Spinal cord (tissue), 10 donors: ENCODE results near the gene ZNF92. TPM values are rescaled to one million over a fixed set of nuclear protein-coding genes. Genes with fewer than 3 reads are reported as not detected.
"Not testable (repeated sequence)": the region's sequence is repeated elsewhere in the genome, so short reads cannot be mapped to it uniquely, and the experiment has no call there.

Experiments used
- DNase-seq, 6 donors: peaks; one replicate each; pipeline versions ENCODE4 v3.0.0 to v3.0.0-alpha.2; 2013 to 2015; ENCODE audit warnings: low spot score in 6 of 6, low read depth in 4 of 6
- H3K27ac ChIP-seq: one replicate; pipeline ENCODE4 v1.5.1; 2013; ENCODE audit warnings: low read depth, low read length, control low read depth
- H3K27me3 ChIP-seq: one replicate; pipeline ENCODE4 v1.6.1; 2013; ENCODE audit warnings: low read length; ENCODE audit not compliant: control insufficient read depth, insufficient read depth
- H3K36me3 ChIP-seq: one replicate; pipeline ENCODE4 v1.6.1; 2013; ENCODE audit warnings: low read length; ENCODE audit not compliant: control insufficient read depth, insufficient read depth
- H3K4me1 ChIP-seq: one replicate; pipeline ENCODE4 v1.6.1; 2013; ENCODE audit warnings: low read length; ENCODE audit not compliant: control insufficient read depth, insufficient read depth
- H3K4me3 ChIP-seq: one replicate; pipeline ENCODE4 v1.5.1; 2013; ENCODE audit warnings: low read depth, low read length, control low read depth
- H3K9me3 ChIP-seq: one replicate; pipeline ENCODE4 v1.6.1; 2013; ENCODE audit warnings: low read length; ENCODE audit not compliant: control insufficient read depth, insufficient read depth
- WGBS: methylation state at CpG from one replicate; pipeline ENCODE4 v1.1.5; 2013; ENCODE audit warnings: missing lambda C conversion rate; ENCODE audit not compliant: insufficient coverage; 5-methylcytosine and 5-hydroxymethylcytosine counted together
- polyA plus RNA-seq, 2 donors: library from polyadenylated mRNA; unstranded; fragments of 120-200 nt; gene quantifications; one replicate each; pipeline ENCODE4 v1.2.1, GENCODE V29; 2013; ENCODE audit not compliant: insufficient read length in 2 of 2
- total RNA-seq, 2 donors: library from RNA; depleted of rRNA in 1 of 2; stranded (reverse); fragments of 120-200 nt in 1 of 2; fragments of >200 nt in 1 of 2; gene quantifications; one replicate each; pipeline versions ENCODE4 v1.2.3 to v1.2.4, GENCODE V29; 2013 to 2014
- donor health status: healthy.

Gene ZNF92
- total and polyA plus RNA-seq, 4 donors: 15.2 to 30.8 (median 23.7) TPM

DNA sequence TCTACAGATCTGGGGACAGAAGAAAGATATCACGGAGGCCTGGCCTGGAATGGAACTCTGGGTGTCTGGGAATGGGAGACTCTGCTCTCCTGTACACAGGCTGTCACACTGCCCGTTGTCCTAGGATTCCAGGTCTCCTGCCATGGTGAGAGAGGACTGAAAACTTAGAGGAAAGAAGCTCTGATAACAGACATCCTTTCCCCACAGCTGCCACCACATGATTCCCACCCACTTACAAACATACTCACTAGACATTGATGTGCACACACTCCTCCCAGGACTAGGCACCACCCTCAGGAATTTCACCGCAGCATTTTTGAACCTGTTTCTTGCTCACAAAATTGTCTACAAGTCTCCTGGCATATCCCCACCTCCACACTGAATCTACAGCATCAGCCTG, 5.7 kb downstream of the ZNF92 start:
- no peak overlapping the region for H3K27ac ChIP-seq
- H3K4me1 ChIP-seq: peaks cover 6% of the 10 kb centered on the region
- no peak overlapping the region for H3K4me3 ChIP-seq
- H3K9me3 ChIP-seq: no peaks in the 10 kb centered on the region
- DNase-seq: no peak
- H3K36me3 ChIP-seq: peaks cover 10% of the 10 kb centered on the region
- WGBS: 91% methylated on average over 3 of the region's 3 CpGs
- no peaks in the 10 kb centered on the region for H3K27me3 ChIP-seq

DNA sequence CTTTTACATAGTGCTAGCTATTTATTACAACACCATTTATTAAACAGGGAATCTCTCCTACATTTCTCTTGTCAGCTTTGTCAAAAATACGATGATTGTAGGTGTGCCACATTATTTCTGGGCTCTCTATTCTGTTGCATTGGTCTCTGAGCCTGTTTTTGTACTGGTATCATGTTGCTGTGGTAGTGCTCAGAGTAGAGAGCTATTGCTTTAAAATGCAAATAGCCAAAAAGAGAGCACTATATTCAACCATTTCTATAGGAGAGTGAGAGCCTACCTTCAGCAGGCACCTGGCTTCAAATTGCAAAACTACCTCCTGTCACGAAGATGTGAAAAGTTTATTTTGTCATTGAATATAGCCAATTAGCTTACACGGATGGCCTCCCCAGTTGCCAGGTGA, 8.1 kb downstream of the ZNF92 start:
- H3K4me1 ChIP-seq: no peaks in the 10 kb centered on the region
- no peaks in the 10 kb centered on the region for H3K9me3 ChIP-seq
- no peak overlapping the region for H3K27ac ChIP-seq
- no peaks in the 10 kb centered on the region for H3K27me3 ChIP-seq
- no peak overlapping the region for H3K4me3 ChIP-seq
- no peak for DNase-seq
- H3K36me3 ChIP-seq: peaks cover 8% of the 10 kb centered on the region
- no CpG with 5 or more reads among the region's 3 CpGs for WGBS

DNA sequence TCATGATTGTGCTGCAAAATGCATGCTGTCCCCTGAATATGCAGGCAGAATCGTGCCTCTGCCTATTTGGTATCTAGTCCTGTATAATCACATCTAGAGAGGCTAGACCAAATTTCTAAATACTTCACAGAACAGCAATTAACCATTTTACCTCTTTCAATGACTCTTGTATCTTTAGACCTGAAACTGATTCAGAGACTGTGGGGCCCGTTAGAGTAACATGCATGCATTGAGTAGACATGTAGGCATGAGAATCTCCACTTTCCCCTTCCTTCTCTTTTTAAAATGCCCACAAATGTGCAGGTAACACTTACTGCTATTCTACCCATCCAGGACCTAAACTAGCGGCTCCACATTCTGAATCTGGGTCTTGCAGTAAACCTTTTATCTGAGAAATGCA, 8.8 kb downstream of the ZNF92 start:
- Histone ChIP-seq H3K4me1 (no peaks in the 10 kb centered on the region), H3K9me3 (no peaks in the 10 kb centered on the region), H3K27ac (no peak overlapping the region), H3K27me3 (no peaks in the 10 kb centered on the region), H3K4me3 (no peak overlapping the region), H3K36me3 (peaks cover 8% of the 10 kb centered on the region)
- no peak for DNase-seq
- WGBS: 63% methylated on average over 2 of the region's 3 CpGs

DNA sequence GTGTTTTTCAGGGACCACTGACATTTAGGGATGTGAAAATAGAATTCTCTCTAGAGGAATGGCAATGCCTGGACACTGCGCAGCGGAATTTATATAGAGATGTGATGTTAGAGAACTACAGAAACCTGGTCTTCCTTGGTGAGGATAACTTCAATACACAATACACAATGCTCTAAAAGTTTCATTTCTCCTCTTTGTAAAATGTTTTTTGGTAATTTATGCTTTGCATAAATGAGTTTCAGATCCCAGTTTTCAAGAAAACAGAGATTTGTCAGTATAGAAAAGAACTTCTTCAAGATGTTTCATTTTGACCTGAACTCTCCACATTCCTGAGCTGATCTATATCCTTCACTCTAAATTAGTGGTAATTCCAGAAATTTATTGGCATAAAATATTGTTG, 14.2 kb downstream of the ZNF92 start:
- Histone ChIP-seq H3K36me3 (peaks cover 11% of the 10 kb centered on the region), H3K4me3 (no peak overlapping the region), H3K9me3 (no peaks in the 10 kb centered on the region), H3K27ac (no peak overlapping the region), H3K27me3 (no peaks in the 10 kb centered on the region), H3K4me1 (no peaks in the 10 kb centered on the region)
- no peak for DNase-seq
- WGBS: no CpG with 5 or more reads among the region's 2 CpGs

DNA sequence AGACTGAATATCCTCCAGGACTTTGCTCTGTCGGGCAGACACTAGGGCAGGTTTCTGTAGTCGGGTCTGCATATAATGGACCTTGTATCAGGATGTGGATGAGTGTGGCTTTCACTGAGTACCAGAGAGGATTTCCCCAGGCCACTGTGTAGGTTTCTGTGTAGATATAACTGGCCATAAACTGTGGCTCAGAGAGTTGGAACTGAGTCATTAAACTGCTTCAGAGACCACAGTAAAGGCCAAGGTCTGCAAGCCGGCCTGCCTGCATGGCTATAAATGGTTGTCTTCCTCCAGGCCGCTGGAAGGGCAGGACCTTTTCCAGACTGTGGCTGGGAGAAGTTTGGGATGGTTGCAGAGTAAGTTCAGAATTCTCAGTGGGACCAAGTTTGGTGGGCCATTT, 16.9 kb downstream of the ZNF92 start:
- no peaks in the 10 kb centered on the region for H3K9me3 ChIP-seq
- no peak for DNase-seq
- 88% methylated on average over 4 of the region's 4 CpGs for WGBS
- no peaks in the 10 kb centered on the region for H3K27me3 ChIP-seq
- no peak overlapping the region for H3K27ac ChIP-seq
- no peaks in the 10 kb centered on the region for H3K4me1 ChIP-seq
- peaks cover 11% of the 10 kb centered on the region for H3K36me3 ChIP-seq
- no peak overlapping the region for H3K4me3 ChIP-seq

DNA sequence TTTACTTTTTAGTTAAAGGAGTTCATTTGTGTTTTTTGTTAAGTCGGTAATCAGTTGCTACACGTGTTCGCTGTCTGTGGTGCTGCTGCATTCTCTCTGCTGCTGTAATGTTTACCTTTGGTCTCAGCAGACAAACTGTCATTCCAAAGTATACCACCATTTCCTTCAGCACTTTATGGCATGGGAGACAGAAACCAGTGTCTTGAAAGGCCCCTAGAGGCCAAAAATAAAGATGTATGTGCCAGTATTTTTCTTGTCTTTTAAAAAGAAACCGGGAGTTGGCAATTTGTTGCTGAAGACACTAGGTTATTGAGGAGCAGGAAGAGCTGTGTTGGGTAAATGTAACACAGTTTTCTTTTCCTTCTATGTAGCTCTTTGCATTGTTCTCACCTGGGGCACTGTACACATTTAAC, 24.1 kb downstream of the ZNF92 start:
- WGBS: no CpG with 5 or more reads among the region's 4 CpGs
- Histone ChIP-seq H3K4me3 (no peak overlapping the region), H3K4me1 (no peaks in the 10 kb centered on the region), H3K27me3 (no peaks in the 10 kb centered on the region), H3K27ac (no peak overlapping the region), H3K36me3 (peaks cover 5% of the 10 kb centered on the region), H3K9me3 (no peaks in the 10 kb centered on the region)
- peak in 1 of 6 donors; percentile 5 for DNase-seq

DNA sequence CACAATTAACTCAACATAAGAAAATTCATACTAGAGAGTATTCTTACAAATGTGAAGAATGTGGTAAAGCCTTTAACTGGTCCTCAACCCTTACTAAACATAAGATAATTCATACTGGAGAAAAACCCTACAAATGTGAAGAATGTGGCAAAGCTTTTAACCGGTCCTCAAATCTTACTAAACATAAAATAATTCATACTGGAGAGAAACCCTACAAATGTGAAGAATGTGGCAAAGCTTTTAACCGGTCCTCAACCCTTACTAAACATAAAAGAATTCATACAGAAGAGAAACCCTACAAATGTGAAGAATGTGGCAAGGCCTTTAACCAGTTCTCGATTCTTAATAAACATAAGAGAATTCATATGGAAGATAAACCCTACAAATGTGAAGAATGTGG, 25.0 kb downstream of the ZNF92 start:
- H3K9me3 ChIP-seq, DNase-seq, H3K4me1 ChIP-seq, H3K27me3 ChIP-seq, H3K36me3 ChIP-seq, H3K27ac ChIP-seq, H3K4me3 ChIP-seq: not testable (repeated sequence)
- WGBS: no CpG with 5 or more reads among the region's 3 CpGs

DNA sequence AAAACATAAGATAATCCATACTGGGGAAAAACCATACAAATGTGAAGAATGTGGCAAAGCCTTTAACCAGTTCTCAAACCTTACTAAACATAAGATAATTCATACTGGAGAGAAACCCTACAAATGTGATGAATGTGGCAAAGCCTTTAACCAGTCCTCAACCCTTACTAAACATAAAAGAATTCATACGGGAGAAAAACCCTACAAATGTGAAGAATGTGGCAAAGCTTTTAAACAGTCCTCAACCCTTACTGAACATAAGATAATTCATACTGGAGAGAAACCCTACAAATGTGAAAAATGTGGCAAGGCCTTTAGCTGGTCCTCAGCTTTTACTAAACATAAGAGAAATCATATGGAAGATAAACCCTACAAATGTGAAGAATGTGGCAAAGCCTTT, 25.4 kb downstream of the ZNF92 start:
- H3K9me3 ChIP-seq, H3K27ac ChIP-seq, H3K4me3 ChIP-seq, H3K27me3 ChIP-seq, H3K4me1 ChIP-seq, DNase-seq, H3K36me3 ChIP-seq: not testable (repeated sequence)
- WGBS: no CpG with 5 or more reads among the region's 1 CpG

DNA sequence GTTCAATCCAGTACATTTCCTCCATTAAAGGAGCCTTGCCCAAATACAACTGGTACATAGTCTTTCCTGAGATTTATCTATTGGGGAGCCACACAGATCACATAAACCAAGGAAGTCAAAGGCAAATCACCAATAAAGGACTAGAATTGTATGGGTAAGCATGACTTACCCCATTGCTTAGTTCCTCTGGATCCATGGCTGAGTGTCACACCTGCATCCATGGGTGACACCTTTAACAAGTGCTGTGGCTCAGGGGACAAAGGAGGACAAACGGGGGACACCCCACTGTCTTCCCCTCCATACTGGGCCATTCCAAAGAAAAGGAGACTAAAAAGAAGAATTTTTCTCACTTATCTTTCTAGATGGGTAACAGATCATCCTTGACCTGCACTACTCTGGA, 30.4 kb downstream of the ZNF92 start:
- DNase-seq: no peak
- WGBS: no CpG with 5 or more reads among the region's 1 CpG
- Histone ChIP-seq H3K27me3 (no peaks in the 10 kb centered on the region), H3K4me1 (no peaks in the 10 kb centered on the region), H3K27ac (no peak overlapping the region), H3K36me3 (peaks cover 6% of the 10 kb centered on the region), H3K9me3 (peaks cover 10% of the 10 kb centered on the region), H3K4me3 (no peak overlapping the region)

DNA sequence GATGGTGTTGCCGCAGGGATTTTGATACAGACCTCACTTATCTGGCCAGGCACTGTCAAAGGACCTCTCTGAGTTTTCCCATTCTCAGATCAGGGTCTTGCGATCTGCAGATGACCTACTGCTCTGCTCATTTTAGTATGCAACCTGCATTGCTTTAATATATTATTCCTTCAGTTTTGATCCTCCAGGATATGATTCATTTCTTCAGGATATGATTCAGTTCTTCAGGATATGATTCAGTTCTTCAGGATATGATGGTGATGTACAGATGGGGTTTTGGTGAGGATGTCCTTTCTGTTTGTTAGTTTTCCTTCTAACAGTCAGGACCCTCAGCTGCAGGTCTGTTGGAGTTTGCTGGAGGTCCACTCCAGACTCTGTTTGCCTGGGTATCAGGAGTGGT, 33.1 kb downstream of the ZNF92 start:
- not testable (repeated sequence) for DNase-seq, H3K4me3 ChIP-seq, H3K4me1 ChIP-seq, H3K27me3 ChIP-seq, H3K36me3 ChIP-seq, H3K27ac ChIP-seq
- 100% methylated on average over 1 of the region's 2 CpGs for WGBS
- H3K9me3 ChIP-seq: peaks cover 10% of the 10 kb centered on the region
